ENCODE measurements around the gene CAPZA1.

The CAPZA1 gene

DNA sequence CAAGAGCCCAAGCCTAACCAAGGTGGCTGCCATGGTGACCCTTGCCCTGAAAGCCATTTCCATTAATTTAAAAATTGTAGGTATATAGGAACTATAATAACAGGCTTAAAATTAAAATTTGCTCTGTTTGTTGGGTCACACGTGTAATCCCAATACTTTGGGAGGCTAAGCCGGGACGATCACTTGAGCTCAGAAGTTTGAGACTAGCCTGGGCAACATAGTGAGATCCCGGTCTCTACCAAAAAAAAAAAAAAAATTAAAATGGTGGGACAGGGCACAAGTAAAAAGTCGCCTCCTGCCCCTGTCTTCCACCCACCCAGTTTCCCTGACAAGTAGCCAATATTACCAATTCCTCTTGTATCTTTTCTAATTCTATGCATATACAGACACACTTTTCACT lies 6.6 kb downstream of the CAPZA1 start:
- H3K27ac ChIP-seq (ENCODE audit: low read depth, low read length): no peak overlapping the region
- peaks cover 0 to 50% (median 46%) of the 10 kb centered on the region in 5 donors for H3K4me1 ChIP-seq (ENCODE audit: control insufficient read depth in 5 of 5, insufficient read depth in 5 of 5, low read length in 5 of 5)
- no peaks in the 10 kb centered on the region for H3K9me3 ChIP-seq (ENCODE audit: control insufficient read depth in 5 of 5, low read length in 5 of 5)
- peaks cover 0 to 9% (median 3%) of the 10 kb centered on the region in 5 donors for H3K36me3 ChIP-seq (ENCODE audit: control insufficient read depth in 5 of 5, insufficient read depth in 5 of 5, low read length in 5 of 5)
- no peak overlapping the region for H3K9ac ChIP-seq (ENCODE audit: low read length in 5 of 5)
- H3K27me3 ChIP-seq (ENCODE audit: control insufficient read depth in 5 of 5, insufficient read depth in 4 of 5, low read length in 5 of 5): no peaks in the 10 kb centered on the region
- H3K4me3 ChIP-seq (ENCODE audit: low read depth in 1 of 5, low read length in 5 of 5): no peak overlapping the region

DNA sequence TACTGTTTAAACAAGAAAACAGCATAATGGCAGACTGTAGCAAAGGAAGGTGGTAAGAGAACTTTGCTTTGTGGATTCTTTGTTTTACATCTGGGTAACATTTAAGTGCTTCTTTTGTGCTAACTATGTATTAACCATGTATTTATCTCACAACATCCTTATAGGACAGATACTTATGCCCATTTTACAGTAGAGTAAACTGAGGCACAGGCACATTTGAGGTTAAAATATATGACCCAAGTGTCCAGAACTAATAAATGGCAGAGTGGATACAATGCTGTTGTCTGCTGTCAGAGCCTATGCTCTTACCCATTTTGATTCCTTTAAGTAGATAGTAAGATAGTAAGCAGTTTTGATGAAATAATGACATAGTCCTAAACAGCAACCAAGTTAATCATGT lies 7.3 kb downstream of the CAPZA1 start:
- Histone ChIP-seq H3K9me3 (ENCODE audit: control insufficient read depth in 5 of 5, low read length in 5 of 5) (no peaks in the 10 kb centered on the region), H3K9ac (ENCODE audit: low read length in 5 of 5) (no peak overlapping the region), H3K4me1 (ENCODE audit: control insufficient read depth in 5 of 5, insufficient read depth in 5 of 5, low read length in 5 of 5) (peaks cover 0 to 45% (median 39%) of the 10 kb centered on the region in 5 donors), H3K27me3 (ENCODE audit: control insufficient read depth in 5 of 5, insufficient read depth in 4 of 5, low read length in 5 of 5) (no peaks in the 10 kb centered on the region), H3K36me3 (ENCODE audit: control insufficient read depth in 5 of 5, insufficient read depth in 5 of 5, low read length in 5 of 5) (peaks cover 0 to 9% (median 3%) of the 10 kb centered on the region in 5 donors), H3K27ac (ENCODE audit: low read depth, low read length) (peak overlapping the region; percentile 55), H3K4me3 (ENCODE audit: low read depth in 1 of 5, low read length in 5 of 5) (no peak overlapping the region)

DNA sequence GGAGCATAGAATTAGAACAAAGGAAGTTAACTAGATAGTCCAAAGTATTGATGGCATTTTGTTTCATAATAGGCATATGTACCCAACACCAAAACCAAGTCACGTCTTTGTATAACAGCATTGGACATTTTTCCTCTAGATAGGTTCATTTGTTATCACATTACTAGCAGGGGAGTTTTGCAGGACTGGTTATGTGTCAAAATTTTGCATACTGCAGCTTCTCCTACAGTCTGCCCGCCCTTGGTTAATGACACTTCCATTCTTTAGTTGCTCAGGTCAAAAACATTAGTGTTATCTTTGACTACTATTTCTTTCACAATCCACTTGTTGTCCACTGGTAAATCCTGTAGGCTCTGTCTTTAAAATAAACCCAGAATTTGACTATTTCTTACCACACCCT lies 8.9 kb downstream of the CAPZA1 start:
- no peaks in the 10 kb centered on the region for H3K9me3 ChIP-seq (ENCODE audit: control insufficient read depth in 5 of 5, low read length in 5 of 5)
- no peak overlapping the region for H3K9ac ChIP-seq (ENCODE audit: low read length in 5 of 5)
- H3K27ac ChIP-seq (ENCODE audit: low read depth, low read length): no peak overlapping the region
- H3K27me3 ChIP-seq (ENCODE audit: control insufficient read depth in 5 of 5, insufficient read depth in 4 of 5, low read length in 5 of 5): no peaks in the 10 kb centered on the region
- H3K36me3 ChIP-seq (ENCODE audit: control insufficient read depth in 5 of 5, insufficient read depth in 5 of 5, low read length in 5 of 5): peaks cover 0 to 9% (median 3%) of the 10 kb centered on the region in 5 donors
- H3K4me3 ChIP-seq (ENCODE audit: low read depth in 1 of 5, low read length in 5 of 5): no peak overlapping the region
- peaks cover 0 to 47% (median 33%) of the 10 kb centered on the region in 5 donors for H3K4me1 ChIP-seq (ENCODE audit: control insufficient read depth in 5 of 5, insufficient read depth in 5 of 5, low read length in 5 of 5)

DNA sequence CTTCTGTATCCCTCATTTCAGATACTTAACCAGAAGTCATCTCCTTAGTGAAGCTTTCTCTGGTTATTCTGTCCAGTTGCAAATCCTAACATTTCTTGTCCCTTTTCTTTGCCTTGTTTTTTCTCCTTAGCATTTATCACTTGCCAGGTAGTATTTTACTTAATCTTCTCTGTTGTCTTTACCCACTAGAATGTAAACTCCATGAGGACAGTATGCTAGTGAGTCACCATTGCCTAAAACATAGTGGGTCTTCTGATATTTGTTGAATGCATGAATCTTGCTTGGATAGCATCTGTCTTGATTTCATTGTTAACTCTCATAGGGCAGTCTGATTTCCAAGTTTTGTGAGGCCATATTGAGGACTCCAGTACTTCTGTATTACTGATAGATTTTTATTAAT lies 9.6 kb downstream of the CAPZA1 start:
- peaks cover 0 to 52% (median 35%) of the 10 kb centered on the region in 5 donors for H3K4me1 ChIP-seq (ENCODE audit: control insufficient read depth in 5 of 5, insufficient read depth in 5 of 5, low read length in 5 of 5)
- no peak overlapping the region for H3K9ac ChIP-seq (ENCODE audit: low read length in 5 of 5)
- no peaks in the 10 kb centered on the region for H3K27me3 ChIP-seq (ENCODE audit: control insufficient read depth in 5 of 5, insufficient read depth in 4 of 5, low read length in 5 of 5)
- H3K27ac ChIP-seq (ENCODE audit: low read depth, low read length): no peak overlapping the region
- H3K36me3 ChIP-seq (ENCODE audit: control insufficient read depth in 5 of 5, insufficient read depth in 5 of 5, low read length in 5 of 5): peaks cover 0 to 9% (median 3%) of the 10 kb centered on the region in 5 donors
- no peaks in the 10 kb centered on the region for H3K9me3 ChIP-seq (ENCODE audit: control insufficient read depth in 5 of 5, low read length in 5 of 5)
- no peak overlapping the region for H3K4me3 ChIP-seq (ENCODE audit: low read depth in 1 of 5, low read length in 5 of 5)

DNA sequence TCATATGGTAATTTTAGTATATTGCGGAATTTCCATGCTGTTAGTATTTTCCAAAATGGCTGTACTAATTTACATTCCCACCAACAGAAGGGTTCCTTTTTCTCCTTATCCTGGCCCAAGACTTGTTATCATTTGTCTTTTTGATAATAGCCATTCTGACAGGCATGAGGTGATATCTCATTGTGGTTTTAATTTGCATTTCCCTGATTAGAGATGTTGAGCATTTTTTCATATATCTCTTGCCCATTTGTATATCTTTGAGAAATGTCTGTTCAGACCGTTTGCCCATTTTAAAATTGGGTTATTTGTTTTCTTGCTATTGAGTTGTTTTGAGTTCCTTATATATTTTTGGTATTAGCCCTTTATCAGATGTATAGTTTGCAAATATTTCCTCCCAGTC lies 14.0 kb downstream of the CAPZA1 start:
- peaks cover 0 to 44% (median 25%) of the 10 kb centered on the region in 5 donors for H3K4me1 ChIP-seq (ENCODE audit: control insufficient read depth in 5 of 5, insufficient read depth in 5 of 5, low read length in 5 of 5)
- H3K4me3 ChIP-seq (ENCODE audit: low read depth in 1 of 5, low read length in 5 of 5): no peak overlapping the region
- no peaks in the 10 kb centered on the region for H3K27me3 ChIP-seq (ENCODE audit: control insufficient read depth in 5 of 5, insufficient read depth in 4 of 5, low read length in 5 of 5)
- no peaks in the 10 kb centered on the region for H3K9me3 ChIP-seq (ENCODE audit: control insufficient read depth in 5 of 5, low read length in 5 of 5)
- H3K36me3 ChIP-seq (ENCODE audit: control insufficient read depth in 5 of 5, insufficient read depth in 5 of 5, low read length in 5 of 5): peaks cover 0 to 2% (median 0%) of the 10 kb centered on the region in 5 donors
- H3K9ac ChIP-seq (ENCODE audit: low read length in 5 of 5): no peak overlapping the region
- no peak overlapping the region for H3K27ac ChIP-seq (ENCODE audit: low read depth, low read length)

DNA sequence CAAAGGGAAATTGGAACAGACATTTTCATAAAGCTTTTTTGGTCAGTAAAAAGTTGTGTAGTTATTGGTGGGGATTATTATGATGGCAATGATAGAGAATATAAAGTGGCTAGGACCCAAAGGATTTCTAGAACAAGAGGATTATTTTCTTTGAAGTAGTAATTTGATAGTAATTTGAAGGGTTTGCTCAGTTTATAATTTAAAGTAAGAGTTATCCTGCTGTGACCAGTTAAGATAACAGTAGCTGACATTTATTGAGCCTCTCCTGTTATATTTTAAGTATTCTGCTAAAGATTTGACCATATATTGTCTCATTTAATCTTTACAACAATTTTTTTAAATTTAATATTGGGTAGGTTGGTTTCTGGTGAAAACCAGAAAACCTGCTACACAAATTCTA lies 14.7 kb downstream of the CAPZA1 start:
- Histone ChIP-seq H3K27me3 (ENCODE audit: control insufficient read depth in 5 of 5, insufficient read depth in 4 of 5, low read length in 5 of 5) (no peaks in the 10 kb centered on the region), H3K36me3 (ENCODE audit: control insufficient read depth in 5 of 5, insufficient read depth in 5 of 5, low read length in 5 of 5) (peaks cover 0 to 2% (median 0%) of the 10 kb centered on the region in 5 donors), H3K9ac (ENCODE audit: low read length in 5 of 5) (no peak overlapping the region), H3K4me1 (ENCODE audit: control insufficient read depth in 5 of 5, insufficient read depth in 5 of 5, low read length in 5 of 5) (peaks cover 0 to 40% (median 22%) of the 10 kb centered on the region in 5 donors), H3K9me3 (ENCODE audit: control insufficient read depth in 5 of 5, low read length in 5 of 5) (no peaks in the 10 kb centered on the region), H3K27ac (ENCODE audit: low read depth, low read length) (no peak overlapping the region), H3K4me3 (ENCODE audit: low read depth in 1 of 5, low read length in 5 of 5) (no peak overlapping the region)

DNA sequence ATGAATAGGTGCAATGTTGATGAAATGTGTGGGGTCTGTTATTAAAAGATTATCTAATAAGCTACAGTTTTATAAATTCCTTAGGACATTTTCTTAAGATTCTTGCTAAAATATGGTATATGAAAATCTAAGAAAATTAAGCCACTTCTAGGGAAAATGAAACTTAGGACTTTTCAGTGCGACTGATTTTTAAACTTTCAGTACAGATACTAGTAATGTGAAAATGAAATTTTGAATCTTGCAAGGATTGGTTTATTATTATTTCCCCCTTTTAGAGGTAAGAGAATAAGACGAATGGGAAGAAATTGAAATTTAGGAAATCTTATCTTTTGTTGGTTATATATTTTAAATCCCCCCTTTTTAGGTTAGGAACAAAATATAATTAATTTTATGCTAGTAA lies 16.4 kb downstream of the CAPZA1 start:
- peaks cover 0 to 33% (median 18%) of the 10 kb centered on the region in 5 donors for H3K4me1 ChIP-seq (ENCODE audit: control insufficient read depth in 5 of 5, insufficient read depth in 5 of 5, low read length in 5 of 5)
- no peaks in the 10 kb centered on the region for H3K36me3 ChIP-seq (ENCODE audit: control insufficient read depth in 5 of 5, insufficient read depth in 5 of 5, low read length in 5 of 5)
- no peak overlapping the region for H3K27ac ChIP-seq (ENCODE audit: low read depth, low read length)
- no peak overlapping the region for H3K4me3 ChIP-seq (ENCODE audit: low read depth in 1 of 5, low read length in 5 of 5)
- no peak overlapping the region for H3K9ac ChIP-seq (ENCODE audit: low read length in 5 of 5)
- H3K27me3 ChIP-seq (ENCODE audit: control insufficient read depth in 5 of 5, insufficient read depth in 4 of 5, low read length in 5 of 5): no peaks in the 10 kb centered on the region
- no peaks in the 10 kb centered on the region for H3K9me3 ChIP-seq (ENCODE audit: control insufficient read depth in 5 of 5, low read length in 5 of 5)

DNA sequence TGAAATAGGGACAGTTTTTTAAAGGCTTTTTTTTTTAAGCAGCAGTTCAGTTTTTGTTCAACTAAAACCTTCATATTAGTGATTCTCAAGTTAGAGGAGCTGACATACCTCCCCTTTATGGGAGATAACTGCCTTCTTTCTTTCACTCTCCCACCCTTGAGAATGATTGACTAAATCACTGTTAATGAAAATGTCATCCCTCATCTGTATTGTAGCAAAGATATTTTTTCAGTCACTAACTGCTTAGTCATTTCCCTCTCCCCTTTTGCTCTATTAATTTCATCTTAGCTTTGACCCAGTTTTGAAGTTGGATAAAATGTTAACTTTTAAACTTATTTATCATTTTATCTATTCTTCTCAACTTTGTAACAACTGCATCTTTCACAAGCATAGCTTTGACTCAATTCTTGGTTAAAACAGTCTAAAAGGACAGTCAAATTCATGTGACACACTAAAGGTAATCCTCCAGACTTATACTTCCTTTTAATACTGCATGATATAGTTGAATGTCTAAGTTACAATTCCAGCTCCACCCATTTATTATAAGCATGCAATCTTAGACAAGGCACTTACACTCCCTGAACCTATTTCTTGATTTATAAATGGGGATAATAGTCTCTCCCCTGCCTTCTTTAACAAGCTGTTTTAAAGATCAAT lies 17.1 kb downstream of the CAPZA1 start:
- Histone ChIP-seq H3K9ac (ENCODE audit: low read length in 5 of 5) (peak overlapping the region in 2 of 5 donors; percentile 1 to 29), H3K9me3 (ENCODE audit: control insufficient read depth in 5 of 5, low read length in 5 of 5) (no peaks in the 10 kb centered on the region), H3K36me3 (ENCODE audit: control insufficient read depth in 5 of 5, insufficient read depth in 5 of 5, low read length in 5 of 5) (no peaks in the 10 kb centered on the region), H3K4me3 (ENCODE audit: low read depth in 1 of 5, low read length in 5 of 5) (no peak overlapping the region), H3K27me3 (ENCODE audit: control insufficient read depth in 5 of 5, insufficient read depth in 4 of 5, low read length in 5 of 5) (no peaks in the 10 kb centered on the region), H3K27ac (ENCODE audit: low read depth, low read length) (peak overlapping the region; percentile 59), H3K4me1 (ENCODE audit: control insufficient read depth in 5 of 5, insufficient read depth in 5 of 5, low read length in 5 of 5) (peaks cover 0 to 37% (median 18%) of the 10 kb centered on the region in 5 donors)

DNA sequence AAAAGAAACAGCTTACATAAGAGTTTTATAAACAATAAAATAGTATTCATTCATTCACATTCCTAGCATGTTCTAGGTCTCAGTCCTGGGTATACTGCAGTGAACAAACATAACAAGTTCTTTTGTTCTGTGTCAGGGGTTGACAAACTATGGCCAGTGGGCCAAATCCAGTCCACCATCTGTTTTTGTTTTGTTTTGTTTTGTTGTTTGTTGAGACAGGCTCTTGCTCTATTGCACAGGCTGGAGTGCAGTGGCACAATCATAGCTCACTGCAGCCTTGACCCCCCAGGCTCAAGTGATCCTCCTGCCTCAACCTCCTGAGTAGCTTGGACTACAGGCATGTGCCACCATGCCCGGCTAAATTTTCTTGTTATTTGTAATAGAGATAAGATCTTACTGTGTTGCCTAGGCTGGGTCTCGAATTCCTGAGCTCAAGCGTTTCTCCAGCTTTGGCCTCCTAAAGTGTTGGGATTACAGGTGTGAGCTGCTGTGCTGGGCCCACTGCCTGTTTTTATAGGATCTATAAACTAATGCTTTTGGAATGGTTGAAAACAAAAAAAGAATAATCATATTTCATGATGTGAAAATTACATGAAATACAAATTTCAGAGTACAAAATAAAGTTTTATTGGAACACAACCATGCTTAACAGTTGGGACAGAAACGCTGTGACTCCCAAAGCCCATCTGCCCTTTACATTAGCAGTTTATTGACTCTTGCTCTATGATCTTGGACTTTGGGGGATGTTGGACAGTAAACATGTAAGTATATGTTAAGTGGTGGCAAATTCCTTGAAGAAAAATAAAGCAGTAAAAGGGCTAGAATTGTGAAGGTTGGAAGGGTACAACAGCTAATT lies 17.9 kb downstream of the CAPZA1 start:
- Histone ChIP-seq H3K36me3 (ENCODE audit: control insufficient read depth in 5 of 5, insufficient read depth in 5 of 5, low read length in 5 of 5) (no peaks in the 10 kb centered on the region), H3K27me3 (ENCODE audit: control insufficient read depth in 5 of 5, insufficient read depth in 4 of 5, low read length in 5 of 5) (no peaks in the 10 kb centered on the region), H3K27ac (ENCODE audit: low read depth, low read length) (peak overlapping the region; percentile 59), H3K9me3 (ENCODE audit: control insufficient read depth in 5 of 5, low read length in 5 of 5) (no peaks in the 10 kb centered on the region), H3K4me1 (ENCODE audit: control insufficient read depth in 5 of 5, insufficient read depth in 5 of 5, low read length in 5 of 5) (peaks cover 0 to 33% (median 17%) of the 10 kb centered on the region in 5 donors), H3K9ac (ENCODE audit: low read length in 5 of 5) (no peak overlapping the region), H3K4me3 (ENCODE audit: low read depth in 1 of 5, low read length in 5 of 5) (no peak overlapping the region)

DNA sequence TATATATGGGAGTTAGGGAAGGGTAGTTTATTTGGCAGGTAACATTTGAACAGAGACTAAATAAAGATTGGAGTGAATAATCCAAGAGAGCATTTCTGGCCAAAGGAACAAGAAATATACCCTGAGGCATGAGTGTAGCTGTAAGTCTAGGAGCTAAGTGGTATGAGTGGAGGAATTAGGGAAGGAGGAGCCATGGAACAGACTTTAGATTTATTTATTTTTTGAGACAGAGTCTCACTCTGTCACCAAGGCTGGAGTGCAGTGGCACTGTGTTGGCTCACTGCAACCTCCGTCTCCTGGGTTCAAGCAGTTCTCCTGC lies 18.4 kb downstream of the CAPZA1 start:
- H3K9ac ChIP-seq (ENCODE audit: low read length in 5 of 5): no peak overlapping the region
- H3K36me3 ChIP-seq (ENCODE audit: control insufficient read depth in 5 of 5, insufficient read depth in 5 of 5, low read length in 5 of 5): no peaks in the 10 kb centered on the region
- H3K27ac ChIP-seq (ENCODE audit: low read depth, low read length): no peak overlapping the region
- no peaks in the 10 kb centered on the region for H3K9me3 ChIP-seq (ENCODE audit: control insufficient read depth in 5 of 5, low read length in 5 of 5)
- no peak overlapping the region for H3K4me3 ChIP-seq (ENCODE audit: low read depth in 1 of 5, low read length in 5 of 5)
- H3K4me1 ChIP-seq (ENCODE audit: control insufficient read depth in 5 of 5, insufficient read depth in 5 of 5, low read length in 5 of 5): peaks cover 0 to 31% (median 17%) of the 10 kb centered on the region in 5 donors
- no peaks in the 10 kb centered on the region for H3K27me3 ChIP-seq (ENCODE audit: control insufficient read depth in 5 of 5, insufficient read depth in 4 of 5, low read length in 5 of 5)
